ENCODE results near the gene OLIG1.

DNA sequence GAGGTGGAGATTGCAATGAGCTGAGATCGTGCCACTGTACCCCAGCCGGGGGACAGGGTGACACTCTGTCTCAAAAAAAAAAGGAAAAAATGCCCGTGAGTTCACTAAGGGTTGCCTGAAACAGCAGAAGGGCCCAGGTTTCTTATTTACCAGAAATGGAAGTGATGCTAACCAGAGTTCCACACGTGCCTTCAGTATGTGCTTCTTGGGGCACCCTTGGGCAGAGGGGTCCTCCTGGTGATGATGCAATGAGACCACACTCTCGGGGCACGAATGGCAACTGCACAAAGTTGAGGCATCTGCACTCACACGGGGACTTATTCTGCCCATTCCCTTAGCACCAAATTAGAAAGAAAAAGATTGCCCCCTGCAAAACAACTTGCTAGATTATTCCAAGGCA is 29.2 kb downstream of the OLIG1 start:
- TF ChIP-seq, protein P1, sequence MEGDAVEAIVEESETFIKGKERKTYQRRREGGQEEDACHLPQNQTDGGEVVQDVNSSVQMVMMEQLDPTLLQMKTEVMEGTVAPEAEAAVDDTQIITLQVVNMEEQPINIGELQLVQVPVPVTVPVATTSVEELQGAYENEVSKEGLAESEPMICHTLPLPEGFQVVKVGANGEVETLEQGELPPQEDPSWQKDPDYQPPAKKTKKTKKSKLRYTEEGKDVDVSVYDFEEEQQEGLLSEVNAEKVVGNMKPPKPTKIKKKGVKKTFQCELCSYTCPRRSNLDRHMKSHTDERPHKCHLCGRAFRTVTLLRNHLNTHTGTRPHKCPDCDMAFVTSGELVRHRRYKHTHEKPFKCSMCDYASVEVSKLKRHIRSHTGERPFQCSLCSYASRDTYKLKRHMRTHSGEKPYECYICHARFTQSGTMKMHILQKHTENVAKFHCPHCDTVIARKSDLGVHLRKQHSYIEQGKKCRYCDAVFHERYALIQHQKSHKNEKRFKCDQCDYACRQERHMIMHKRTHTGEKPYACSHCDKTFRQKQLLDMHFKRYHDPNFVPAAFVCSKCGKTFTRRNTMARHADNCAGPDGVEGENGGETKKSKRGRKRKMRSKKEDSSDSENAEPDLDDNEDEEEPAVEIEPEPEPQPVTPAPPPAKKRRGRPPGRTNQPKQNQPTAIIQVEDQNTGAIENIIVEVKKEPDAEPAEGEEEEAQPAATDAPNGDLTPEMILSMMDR (IDR thresholded peaks at IDR 0.05 in 2 of 3, conservative IDR thresholded peaks at IDR 0.05 in 1 of 3; ENCODE audit: control insufficient read depth in 2 of 3, extremely low read depth in 1 of 3, insufficient read depth in 1 of 3, low read depth in 3 of 3, low read length in 3 of 3) = no peak
- TF ChIP-seq POU2F2 (IDR thresholded peaks at IDR 0.05; ENCODE audit: borderline replicate concordance, low read depth, low read length) = no peak
- TF ChIP-seq SMC3 (IDR thresholded peaks at IDR 0.05; ENCODE audit: borderline replicate concordance, low read length) = no peak
- TF ChIP-seq, protein P2, sequence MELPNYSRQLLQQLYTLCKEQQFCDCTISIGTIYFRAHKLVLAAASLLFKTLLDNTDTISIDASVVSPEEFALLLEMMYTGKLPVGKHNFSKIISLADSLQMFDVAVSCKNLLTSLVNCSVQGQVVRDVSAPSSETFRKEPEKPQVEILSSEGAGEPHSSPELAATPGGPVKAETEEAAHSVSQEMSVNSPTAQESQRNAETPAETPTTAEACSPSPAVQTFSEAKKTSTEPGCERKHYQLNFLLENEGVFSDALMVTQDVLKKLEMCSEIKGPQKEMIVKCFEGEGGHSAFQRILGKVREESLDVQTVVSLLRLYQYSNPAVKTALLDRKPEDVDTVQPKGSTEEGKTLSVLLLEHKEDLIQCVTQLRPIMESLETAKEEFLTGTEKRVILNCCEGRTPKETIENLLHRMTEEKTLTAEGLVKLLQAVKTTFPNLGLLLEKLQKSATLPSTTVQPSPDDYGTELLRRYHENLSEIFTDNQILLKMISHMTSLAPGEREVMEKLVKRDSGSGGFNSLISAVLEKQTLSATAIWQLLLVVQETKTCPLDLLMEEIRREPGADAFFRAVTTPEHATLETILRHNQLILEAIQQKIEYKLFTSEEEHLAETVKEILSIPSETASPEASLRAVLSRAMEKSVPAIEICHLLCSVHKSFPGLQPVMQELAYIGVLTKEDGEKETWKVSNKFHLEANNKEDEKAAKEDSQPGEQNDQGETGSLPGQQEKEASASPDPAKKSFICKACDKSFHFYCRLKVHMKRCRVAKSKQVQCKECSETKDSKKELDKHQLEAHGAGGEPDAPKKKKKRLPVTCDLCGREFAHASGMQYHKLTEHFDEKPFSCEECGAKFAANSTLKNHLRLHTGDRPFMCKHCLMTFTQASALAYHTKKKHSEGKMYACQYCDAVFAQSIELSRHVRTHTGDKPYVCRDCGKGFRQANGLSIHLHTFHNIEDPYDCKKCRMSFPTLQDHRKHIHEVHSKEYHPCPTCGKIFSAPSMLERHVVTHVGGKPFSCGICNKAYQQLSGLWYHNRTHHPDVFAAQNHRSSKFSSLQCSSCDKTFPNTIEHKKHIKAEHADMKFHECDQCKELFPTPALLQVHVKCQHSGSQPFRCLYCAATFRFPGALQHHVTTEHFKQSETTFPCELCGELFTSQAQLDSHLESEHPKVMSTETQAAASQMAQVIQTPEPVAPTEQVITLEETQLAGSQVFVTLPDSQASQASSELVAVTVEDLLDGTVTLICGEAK (IDR thresholded peaks at IDR 0.05; ENCODE audit: borderline replicate concordance) = no peak
- no peak for TF ChIP-seq POLR2A (IDR thresholded peaks at IDR 0.05; ENCODE audit: low read depth, low read length)
- no peak for TF ChIP-seq FOXM1 (IDR thresholded peaks at IDR 0.05; ENCODE audit: low read depth, low read length)
- TF ChIP-seq IKZF1 (conservative IDR thresholded peaks at IDR 0.05) = no peak
- TF ChIP-seq, protein P3, sequence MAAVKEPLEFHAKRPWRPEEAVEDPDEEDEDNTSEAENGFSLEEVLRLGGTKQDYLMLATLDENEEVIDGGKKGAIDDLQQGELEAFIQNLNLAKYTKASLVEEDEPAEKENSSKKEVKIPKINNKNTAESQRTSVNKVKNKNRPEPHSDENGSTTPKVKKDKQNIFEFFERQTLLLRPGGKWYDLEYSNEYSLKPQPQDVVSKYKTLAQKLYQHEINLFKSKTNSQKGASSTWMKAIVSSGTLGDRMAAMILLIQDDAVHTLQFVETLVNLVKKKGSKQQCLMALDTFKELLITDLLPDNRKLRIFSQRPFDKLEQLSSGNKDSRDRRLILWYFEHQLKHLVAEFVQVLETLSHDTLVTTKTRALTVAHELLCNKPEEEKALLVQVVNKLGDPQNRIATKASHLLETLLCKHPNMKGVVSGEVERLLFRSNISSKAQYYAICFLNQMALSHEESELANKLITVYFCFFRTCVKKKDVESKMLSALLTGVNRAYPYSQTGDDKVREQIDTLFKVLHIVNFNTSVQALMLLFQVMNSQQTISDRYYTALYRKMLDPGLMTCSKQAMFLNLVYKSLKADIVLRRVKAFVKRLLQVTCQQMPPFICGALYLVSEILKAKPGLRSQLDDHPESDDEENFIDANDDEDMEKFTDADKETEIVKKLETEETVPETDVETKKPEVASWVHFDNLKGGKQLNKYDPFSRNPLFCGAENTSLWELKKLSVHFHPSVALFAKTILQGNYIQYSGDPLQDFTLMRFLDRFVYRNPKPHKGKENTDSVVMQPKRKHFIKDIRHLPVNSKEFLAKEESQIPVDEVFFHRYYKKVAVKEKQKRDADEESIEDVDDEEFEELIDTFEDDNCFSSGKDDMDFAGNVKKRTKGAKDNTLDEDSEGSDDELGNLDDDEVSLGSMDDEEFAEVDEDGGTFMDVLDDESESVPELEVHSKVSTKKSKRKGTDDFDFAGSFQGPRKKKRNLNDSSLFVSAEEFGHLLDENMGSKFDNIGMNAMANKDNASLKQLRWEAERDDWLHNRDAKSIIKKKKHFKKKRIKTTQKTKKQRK (IDR thresholded peaks at IDR 0.05; ENCODE audit: low read depth, low read length) = no peak
- TF ChIP-seq, protein P4, sequence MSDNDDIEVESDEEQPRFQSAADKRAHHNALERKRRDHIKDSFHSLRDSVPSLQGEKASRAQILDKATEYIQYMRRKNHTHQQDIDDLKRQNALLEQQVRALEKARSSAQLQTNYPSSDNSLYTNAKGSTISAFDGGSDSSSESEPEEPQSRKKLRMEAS (IDR thresholded peaks at IDR 0.05; ENCODE audit: low read depth, low read length) = no peak
- TF ChIP-seq YY1 (IDR thresholded peaks at IDR 0.05; ENCODE audit: low read depth, low read length) = no peak
- no peak for TF ChIP-seq BACH1 (IDR thresholded peaks at IDR 0.05; ENCODE audit: borderline replicate concordance)
- no peak for TF ChIP-seq TARDBP (IDR thresholded peaks at IDR 0.05; ENCODE audit: borderline replicate concordance)
- no peak for TF ChIP-seq RCOR1 (conservative IDR thresholded peaks at IDR 0.05; ENCODE audit: low read depth, low read length)
